EH (cell line): Measurements from ENCODE around the gene ACKR4.
A peak's percentile ranks its signal among the peaks of the same experiment; 100 is the strongest.
"Not testable (repeated sequence)": the region's sequence is repeated elsewhere in the genome, so short reads cannot be mapped to it uniquely, and the experiment has no call there.

Experiments used
- DNase-seq: peaks from one replicate; pipeline ENCODE4 v3.0.0-alpha.2; 2015; ENCODE audit warnings: low read depth

ACKR4 gene

DNA sequence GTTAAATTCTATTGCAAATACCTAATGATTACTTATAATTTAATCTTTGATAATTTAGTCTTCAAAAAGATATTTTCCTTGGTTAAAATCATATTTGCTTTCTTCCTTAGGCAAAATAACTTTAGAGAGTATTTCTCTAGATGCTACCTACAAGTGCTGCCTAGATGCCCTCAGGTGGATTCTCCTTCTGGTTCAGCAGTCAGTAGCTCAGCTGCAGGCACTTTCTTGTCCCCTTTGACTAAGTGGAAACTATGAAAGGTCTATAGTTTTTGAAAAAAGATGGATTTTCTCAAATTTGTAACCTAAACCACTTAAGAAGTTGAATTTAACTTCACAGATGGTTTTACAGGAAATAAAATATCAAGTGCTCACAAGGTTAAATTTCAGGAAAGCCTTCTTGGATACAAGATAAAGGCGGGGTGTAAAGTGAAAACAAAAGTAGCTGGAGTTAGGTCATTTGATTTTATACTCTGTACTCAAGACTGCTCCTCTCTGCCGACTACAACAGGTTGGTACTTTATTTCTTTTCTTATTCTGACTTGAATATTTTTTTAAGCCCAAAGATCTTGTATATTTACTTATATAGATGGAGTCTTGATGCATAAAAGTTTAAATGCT, at the start of gene ACKR4:
ACKR4 (plus strand) TSS at position 455 of the 618 bp plus-strand sequence. CDS start 3,128 bp downstream, outside the sequence.
- peak; percentile 48 for DNase-seq

DNA sequence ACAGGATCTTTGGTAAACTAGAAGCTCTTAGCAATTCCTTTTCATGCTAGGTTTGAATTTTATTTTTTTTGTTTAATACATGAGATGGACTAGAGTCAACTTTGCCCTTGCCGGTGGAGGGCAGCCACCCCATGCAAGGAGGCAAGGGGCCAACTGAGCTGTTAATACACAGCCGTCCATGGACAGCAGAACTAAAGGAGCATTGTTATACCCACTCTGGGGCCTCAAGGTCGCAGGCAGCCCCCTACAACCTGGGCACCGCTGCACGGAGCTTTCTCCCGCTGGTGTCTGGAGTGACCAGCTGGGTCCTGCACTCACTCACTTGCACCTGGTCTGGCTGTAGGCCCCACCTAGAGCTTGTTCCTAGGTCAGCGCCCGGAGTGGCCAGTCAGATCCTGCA, 47.9 kb upstream of the ACKR4 start:
- no peak for DNase-seq

DNA sequence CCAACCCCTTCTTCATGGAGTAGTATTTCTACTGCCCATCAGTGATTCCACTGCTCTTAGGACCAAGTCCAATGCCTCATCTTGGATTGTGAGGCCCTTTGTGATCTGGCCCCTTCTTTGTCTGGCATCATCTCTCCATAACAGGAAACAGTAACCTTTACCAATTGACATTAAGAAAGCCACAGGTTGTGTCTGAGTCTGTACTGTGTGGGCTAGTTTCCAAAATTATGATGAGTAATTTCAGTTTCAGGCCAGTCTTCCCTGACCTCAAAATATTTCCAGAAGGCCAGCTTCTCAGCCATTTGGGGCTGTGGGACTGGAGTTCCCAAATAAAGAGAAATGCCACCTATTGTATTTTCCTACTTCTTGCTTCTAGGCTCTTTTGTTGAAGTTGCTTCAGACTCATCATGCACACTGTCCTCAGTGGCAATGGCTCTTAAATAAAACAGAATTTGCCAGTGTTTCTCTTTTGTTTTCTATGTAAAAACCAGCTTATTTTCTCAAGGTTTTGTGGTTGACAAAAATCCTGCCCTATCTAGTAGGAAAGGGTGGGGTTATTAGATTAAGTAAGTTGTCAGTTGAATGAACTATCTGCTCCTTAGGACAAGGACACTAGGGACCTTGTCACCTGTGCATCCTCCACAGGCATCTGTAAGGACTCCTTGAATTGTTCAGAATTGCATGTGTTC, 47.0 kb upstream of the ACKR4 start:
- peak; percentile 76 for DNase-seq

DNA sequence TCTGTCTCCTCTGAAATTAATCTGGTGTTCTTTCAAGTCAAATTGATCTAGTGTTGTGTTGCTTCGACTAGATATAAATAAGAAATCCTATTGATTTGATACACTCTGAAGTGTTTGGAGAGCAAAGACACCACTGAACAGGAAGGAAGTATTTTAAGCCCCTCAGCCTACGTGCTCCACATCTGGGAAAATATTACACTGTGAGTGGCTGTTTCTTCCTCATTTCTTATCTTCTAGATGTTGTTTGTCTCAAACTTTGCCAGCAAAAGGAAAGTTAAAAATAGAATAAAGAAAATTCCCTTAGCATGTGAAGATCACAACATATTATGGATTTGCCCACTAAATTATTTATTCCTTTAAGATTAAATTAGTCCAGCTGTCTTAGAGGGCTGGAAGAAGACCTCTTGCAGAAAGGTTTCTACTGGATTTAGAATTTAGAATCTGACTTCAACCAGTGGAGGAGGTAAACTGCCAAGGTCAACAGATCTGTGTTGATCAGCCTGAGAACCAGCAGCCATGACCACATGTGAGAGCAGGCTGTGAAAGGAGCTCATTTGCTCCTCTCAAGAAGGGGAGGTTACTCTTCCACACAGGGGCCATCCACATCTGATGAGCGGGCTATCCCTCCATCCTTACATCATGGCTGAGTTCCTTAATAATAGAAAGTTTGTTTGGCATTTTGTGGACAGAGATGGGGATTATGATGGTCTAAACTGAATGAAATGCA, 46.3 kb upstream of the ACKR4 start:
- peak; percentile 14 for DNase-seq

DNA sequence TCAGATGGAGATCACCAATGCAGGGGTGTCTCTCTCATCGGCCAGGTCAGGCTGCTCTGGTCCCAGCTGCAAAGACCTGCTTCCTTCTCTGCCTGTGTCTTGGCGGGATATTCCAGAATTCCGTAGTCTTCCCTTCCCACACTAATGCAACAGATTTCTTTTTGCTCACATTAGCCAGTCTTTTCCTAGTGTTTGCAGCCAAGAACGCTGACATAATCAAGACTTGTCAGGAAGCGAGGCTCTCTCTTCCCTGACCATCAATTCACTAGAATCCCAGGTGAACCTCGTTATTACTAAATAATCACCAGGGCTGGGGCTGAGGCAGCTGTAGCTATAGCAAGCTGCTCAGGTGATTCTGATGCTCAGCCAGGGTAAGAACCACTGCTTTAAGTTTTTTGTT, 43.2 kb upstream of the ACKR4 start:
- no peak for DNase-seq

DNA sequence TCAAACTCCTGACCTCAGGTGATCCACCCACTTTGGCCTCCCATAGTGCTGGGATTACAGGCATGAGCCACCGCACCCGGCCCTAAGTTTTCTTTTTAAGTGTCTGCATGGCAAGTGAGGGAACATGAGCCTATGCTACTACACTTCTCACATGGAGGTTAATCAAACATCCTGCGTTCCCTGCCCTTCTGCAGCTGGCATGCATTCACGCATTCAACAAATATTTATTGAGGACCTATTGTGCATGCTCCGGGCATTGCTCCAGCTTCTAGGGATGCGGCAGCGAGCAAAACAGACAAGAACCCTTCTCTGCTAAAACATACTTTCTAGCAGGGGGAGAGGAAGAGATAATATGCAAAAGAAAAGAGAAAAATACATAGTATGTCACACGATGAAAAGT, 42.6 kb upstream of the ACKR4 start:
- peak; percentile 84 for DNase-seq

DNA sequence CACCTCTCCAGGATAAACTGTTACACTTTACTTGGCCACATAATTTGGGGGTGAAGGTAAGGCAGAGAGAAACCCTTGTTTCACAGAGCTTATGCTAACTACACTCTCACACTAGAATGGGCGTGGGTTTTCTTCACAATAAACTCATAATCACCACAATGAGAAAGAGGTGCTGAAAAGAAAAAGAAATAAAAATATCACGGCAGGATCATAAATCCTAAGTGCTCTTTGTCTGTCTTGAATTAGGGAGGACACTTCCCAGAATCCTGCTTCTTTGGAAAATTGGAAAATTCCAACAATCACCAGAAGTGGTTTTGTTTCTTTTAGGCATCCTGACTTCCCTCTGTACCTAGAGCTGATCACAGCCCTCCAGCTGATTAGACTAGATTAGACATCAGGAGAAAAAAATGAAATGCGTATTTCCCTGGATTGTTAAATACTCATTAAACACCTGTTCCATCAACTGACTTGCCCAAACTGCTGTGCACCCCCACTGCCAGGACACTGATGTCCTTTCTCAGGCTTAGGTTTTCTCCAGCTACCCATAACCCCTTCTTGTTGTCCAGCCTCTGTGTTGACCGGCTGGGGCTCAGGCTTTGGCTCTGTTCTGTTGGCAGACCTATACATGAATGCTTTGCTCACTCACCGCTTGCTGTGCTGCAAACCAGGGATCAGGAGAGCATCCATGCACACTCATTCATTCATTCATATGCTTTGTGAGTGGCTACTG, 41.6 kb upstream of the ACKR4 start:
- DNase-seq: no peak

DNA sequence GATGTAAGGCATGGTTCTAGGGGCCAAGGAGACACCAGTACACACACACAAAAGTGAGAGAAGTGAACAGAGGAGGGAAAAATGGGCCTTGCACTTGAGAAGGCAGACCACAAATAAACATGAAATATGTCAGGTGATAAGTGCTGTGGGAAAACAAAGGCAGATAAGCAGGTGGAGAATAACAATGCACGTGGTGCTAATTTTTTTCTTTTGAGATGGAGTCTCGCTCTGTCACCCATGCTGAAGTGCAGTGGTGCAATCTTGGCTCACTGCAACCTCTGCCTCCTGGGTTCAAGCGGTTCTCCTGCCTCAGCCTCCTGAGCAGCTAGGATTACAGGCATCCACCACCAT, 41.1 kb upstream of the ACKR4 start:
- not testable (repeated sequence) for DNase-seq

DNA sequence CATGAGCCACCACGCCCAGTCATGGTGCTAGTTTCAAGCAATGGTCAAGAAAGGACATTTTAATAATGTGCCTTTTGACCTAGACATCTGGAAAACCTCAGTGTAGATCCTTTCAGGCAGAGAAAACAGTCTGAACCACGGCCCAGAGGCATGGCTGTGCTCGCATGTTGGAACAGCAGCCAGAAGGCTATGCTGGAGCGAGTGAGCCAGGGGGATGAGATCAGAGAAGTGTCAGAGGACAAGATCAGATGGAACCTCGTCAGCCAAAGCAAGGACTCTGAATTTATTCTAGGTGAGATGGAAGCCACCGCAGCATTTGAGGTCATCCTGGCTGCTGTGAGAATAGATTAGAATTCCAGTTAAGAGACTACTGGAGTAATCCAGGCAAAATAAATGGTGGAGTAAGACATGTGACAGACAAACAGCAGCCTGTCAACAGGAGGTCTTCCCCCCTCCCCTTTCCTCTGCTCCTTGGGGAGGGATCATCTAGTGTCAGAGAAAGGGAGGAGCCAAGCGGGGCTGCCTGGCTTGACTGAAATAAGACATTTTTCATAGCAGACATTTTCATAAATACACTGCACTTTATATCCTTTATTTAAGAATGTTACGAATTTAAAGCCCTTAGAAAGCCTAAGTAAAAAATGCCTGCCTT, 40.4 kb upstream of the ACKR4 start:
- no peak for DNase-seq

DNA sequence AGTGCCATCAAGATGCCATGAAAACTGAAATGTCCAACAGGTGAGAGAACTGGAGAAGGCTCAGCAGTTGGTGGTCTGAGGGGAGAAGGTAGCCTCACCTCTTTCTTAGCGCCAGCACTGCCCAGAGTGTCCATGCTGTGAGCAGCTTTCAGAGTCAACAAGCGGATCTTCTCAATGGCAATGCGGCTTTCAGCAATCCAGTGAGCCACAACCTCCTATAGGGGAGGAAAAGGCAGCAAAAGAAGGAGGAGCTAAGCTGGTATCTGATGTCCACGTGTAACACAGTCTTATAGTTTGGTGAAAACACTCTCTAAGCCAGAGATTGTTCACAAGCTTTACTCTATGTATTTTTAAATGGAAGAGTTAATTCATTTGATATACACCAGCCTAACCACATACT, 36.1 kb upstream of the ACKR4 start:
- DNase-seq: no peak

DNA sequence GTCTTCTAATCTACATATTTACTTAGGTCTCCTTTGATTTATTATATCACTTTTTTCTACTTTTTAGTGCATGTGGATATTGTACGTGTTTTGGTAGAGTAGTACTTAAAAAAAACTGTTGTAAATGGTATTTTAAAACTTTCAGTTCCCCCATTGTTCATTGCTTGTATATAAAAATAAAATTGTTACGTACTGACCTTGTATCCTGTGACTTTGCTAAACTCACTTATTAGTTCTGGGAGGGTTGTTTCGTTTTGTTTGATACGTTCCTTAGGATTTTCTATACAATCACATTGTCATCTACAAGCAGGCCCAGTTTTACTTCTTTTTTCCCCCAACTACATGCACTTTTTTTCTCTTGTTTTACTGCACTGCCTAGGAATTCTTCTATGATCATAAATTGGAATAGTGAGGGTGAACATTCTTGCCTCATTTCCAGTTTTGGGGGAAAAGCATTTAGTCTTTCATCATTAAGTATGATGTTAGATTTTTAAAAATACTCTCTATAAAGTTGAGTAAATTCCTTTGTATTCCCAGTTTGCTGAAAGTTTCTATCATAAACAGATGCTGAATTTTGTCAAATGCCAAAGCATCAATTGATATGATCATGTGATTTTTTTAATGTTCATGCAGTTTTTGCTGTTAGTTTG, 33.5 kb upstream of the ACKR4 start:
- peak; percentile 27 for DNase-seq

DNA sequence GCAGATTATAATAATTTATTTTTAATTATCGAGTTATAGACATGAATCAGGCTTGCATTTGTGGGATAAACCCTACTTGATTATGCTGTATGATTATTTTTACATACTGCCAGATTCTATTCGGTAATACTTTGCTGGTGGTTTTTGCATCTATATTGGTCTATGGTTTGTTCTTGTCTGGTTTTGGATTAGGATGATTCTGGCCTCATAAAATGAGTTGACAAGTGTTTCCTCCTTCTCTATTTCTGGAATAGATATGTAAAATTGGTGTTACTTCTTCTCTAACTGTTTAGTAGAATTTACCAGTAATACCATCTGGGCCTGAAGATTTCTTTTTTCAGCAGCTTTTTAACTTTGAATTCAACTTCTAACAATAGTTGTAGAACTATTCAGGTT, 33.0 kb upstream of the ACKR4 start:
- no peak for DNase-seq

DNA sequence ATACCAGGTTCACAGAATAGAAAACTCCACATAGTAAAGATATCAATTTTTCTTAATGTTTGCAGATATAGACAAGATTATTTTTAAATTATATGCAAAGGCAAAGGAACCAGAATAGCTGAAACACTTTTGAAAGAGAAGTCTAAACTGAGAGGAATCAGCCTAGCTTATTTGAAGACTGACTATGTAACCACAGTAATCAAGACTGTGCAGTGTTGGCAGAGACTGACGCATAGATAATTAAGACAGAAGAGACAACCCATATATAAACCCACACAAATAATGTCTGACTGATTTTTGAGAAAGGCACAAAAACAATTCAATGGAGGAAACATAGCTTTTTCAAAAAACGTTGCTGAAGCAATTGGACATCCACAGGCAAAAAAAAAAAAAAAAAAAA, 28.6 kb upstream of the ACKR4 start:
- no peak for DNase-seq

DNA sequence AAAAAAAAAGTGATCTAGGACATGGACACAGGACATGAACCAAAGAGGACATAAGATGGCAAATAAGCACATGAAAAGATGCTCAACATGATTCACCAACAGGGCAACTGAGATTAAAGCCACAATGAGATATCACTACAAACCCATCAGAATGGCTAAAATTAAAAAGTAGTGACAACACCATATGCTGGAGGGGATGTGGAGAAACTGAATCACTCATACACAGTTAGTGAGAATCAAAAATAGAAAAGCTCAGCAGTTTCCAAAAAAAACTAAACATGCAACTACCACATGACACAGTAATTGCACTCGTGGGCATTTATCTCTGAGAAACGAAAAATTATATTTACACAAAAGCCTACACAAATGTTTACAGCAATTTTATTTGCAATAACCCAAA, 27.9 kb upstream of the ACKR4 start:
- peak; percentile 84 for DNase-seq

DNA sequence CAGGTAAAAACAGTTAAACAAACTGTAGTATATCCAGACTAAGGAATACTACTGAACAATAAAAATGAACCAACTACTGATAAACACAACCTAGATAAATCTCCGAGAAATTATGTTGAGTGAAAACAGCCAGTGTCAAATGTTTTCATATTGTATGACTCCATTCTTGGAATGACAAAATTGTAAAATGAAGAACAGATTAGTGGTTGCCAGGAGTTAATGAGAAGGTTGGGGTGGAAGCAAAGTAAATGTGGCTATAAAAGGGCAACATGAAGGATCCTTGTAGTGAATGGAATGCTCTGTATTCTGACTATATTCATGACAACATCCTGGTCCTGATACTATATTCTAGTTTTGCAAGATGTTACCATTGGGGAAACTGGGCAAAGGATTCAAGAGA, 27.5 kb upstream of the ACKR4 start:
- peak; percentile 88 for DNase-seq

DNA sequence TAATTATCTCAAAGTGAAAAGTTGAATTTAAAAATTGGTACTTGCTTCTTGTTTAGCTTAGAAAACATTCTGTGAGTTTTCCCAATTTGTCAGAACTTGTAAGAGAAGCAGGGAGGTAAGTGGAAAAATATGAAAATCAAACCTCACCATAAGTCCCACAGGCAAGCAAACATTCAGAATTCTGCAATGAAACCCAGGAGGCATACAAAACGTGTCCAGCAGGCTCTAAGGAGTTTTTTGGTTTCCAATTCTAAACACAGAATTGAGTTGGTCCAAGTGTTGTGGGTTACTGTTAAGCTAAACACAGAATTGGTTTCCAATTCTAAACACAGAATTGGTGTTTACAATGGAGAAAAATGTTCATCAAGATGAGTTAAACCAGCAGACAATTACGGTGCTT, 27.1 kb upstream of the ACKR4 start:
- DNase-seq: no peak

DNA sequence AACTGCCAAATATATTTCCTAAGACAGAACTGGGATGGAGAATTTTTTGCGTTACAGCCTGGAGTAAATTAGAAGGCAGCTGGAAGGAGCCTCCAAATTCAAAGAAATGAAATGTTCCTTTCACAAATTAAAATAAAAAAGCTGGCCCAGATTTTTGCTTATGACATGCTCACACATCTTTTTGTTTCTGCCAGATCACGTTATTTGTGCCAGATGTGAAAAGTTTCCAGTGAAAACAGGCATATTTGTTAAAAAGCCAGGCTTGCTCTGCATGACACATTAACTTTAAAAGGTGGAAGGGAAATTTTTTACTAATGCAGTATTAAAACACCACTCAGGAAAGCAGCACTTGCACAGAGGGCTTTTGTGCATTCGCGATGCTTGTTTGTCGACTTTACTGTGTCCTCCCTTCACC, 23.3 kb upstream of the ACKR4 start:
- DNase-seq: peak; percentile 73

DNA sequence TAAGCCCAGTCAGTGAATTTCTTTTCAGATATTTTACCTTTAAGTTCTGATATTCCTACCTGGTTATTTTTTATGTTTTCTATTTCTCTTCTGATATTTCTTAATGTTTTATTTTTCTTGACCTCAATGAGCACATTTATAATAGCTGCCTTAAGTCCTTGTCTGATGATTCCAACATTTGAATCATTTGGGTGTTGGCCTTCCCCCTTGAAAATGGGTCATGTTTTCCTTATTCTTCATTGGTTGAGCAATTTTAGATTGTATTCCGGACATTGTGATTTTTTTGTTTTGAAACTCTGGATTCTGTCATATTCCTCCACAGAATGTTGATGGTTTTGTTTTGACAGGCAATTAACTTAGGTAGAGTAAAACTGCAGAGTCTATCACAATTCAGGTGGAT, 9.7 kb upstream of the ACKR4 start:
- DNase-seq: no peak

DNA sequence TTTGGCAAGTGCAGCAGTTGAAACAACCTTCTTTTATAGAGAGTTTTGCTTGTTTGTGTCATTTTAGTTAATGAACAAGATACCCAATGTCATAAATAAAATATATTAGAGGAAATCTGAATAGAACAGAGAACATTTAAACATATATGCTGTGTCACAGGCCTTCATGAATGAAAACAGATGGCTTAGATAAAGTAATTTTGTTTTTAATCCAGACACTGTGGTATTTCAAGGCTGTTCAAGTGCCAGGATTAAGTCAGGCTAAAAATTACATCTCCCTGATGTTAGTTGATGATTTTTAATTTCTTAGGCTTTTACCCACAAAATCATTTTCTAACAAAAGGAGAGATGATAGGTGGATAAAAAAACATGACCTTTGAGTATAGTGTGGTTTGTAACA, 4.9 kb upstream of the ACKR4 start:
- DNase-seq: peak; percentile 32

DNA sequence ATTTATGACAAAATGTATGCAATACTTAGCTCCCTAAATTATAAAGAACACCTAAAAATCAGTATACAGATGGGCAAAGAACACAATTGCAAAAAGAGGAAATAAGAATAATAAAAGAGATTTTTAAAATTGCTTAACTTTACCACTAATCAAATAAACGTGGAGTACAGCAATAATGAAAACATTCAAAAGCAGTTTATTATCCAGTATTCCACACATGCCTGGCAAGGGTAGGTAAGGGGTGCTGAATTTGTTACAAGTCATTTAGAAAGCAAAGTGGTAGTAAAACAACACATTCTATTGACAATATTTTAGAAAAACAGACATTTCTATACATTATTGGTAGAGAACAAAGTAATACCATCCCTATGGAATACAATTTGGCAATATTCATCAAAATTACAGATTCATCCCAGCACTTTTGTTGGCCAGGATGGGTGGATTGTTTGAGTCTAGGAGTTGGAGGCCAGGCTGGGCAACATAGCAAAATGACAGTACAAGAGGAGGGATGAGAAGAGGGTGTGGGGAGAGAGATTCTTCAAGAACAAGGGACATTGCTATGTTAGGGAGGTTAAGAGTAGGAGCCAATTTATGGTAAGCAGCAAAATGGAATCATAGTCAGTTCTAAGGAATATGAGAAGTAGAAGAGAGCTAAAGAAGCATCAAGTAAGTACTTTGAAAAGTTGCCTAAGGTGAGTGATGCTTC, 3.7 kb upstream of the ACKR4 start:
- DNase-seq: peak; percentile 55

DNA sequence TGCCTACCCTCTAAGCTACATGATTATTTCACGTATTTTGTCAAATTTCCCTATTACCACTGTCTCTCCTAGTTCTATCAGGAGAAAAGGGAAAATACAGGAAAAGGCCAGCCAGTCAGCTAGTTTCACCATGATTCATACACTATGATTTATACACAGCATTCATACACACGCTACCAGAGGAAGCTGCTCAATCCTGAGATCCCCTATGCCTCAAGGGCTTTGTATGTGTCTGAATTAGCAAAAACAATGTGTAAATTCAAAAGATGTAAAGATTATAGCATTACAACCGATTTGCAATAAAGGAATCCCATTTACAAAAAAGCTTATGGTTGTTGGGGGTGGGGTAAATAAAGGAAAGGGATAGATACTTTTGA, 3.1 kb upstream of the ACKR4 start:
- DNase-seq: peak; percentile 92
